Esophagus muscularis mucosa (tissue), 4 donors: ENCODE data around the gene OR6K6. TPM values are rescaled to one million over a fixed set of nuclear protein-coding genes. Genes with fewer than 3 reads are reported as not detected.

Source experiments
- DNase-seq: peaks from one replicate; pipeline ENCODE4 v3.0.0-alpha.2; 2017; ENCODE audit errors: extremely low spot score
- H3K27ac ChIP-seq, 4 donors: fragments of 200-600 bp; sonication (generic); replicated peaks in 1 of 4; 1 replicate in 3 of 4; 2 replicates in 1 of 4; pipeline ENCODE4 v1.5.1; 2016 to 2019; ENCODE audit warnings: mild to moderate bottlenecking in 1 of 4
- H3K27me3 ChIP-seq, 4 donors: fragments of 200-600 bp; sonication (generic); one replicate each; pipeline versions ENCODE4 v1.5.1 to v1.6.0; 2016 to 2019
- H3K36me3 ChIP-seq, 4 donors: fragments of 200-600 bp; sonication (generic); one replicate each; pipeline ENCODE4 v1.5.1; 2016 to 2019
- H3K4me1 ChIP-seq, 4 donors: fragments of 200-600 bp; sonication (generic); one replicate each; pipeline ENCODE4 v1.5.1; 2016 to 2019
- H3K4me3 ChIP-seq, 4 donors: fragments of 200-600 bp; sonication (generic); 1 replicate in 2 of 4; 2 replicates in 2 of 4; pipeline ENCODE4 v1.5.1; 2016 to 2019; ENCODE audit warnings: mild to moderate bottlenecking in 4 of 4, moderate library complexity in 1 of 4
- H3K9me3 ChIP-seq, 4 donors: fragments of 200-600 bp; sonication (generic); 1 replicate in 3 of 4; 2 replicates in 1 of 4; pipeline ENCODE4 v1.5.1; 2016 to 2019
- EP300 ChIP-seq: sonication (generic); formaldehyde crosslinking; IDR thresholded peaks from one replicate; pipeline ENCODE4 v1.6.1; 2017; ENCODE audit warnings: antibody characterized with exemption
- POLR2A ChIP-seq: fragments of 450-650 bp; IDR thresholded peaks from one replicate; pipeline ENCODE4 v1.6.1; 2017; ENCODE audit warnings: antibody characterized with exemption, moderate library complexity, mild to moderate bottlenecking, low read depth
- POLR2AphosphoS5 ChIP-seq, 2 donors: sonication (generic); formaldehyde crosslinking; IDR thresholded peaks; one replicate each; pipeline ENCODE4 v1.6.1; 2017; ENCODE audit warnings: antibody characterized with exemption in 2 of 2
- WGBS: methylation state at CpG from one replicate; pipeline ENCODE4 v1.1.5; 2018; 5-methylcytosine and 5-hydroxymethylcytosine counted together
- intact Hi-C: fragments of 100-400 bp; cut with DNase I; formaldehyde crosslinking; loops from one replicate; pipeline ENCODE4 v1.15.1; 2023
- total RNA-seq, 4 donors: library from RNA; depleted of rRNA; stranded (reverse); fragments of >200 nt; gene quantifications; one replicate each; pipeline versions ENCODE4 v1.1.0 to v1.2.1, GENCODE V29; 2016
- TF ChIP-seq, protein P1 (sequence below), 3 experiments: fragments of 200-600 bp in 2 of 3; fragments of 450-650 bp in 1 of 3; sonication (generic) in 2 of 3; IDR thresholded peaks; one replicate each; pipeline ENCODE4 v1.5.1; 2017 to 2019; ENCODE audit warnings: antibody characterized with exemption in 3 of 3, mild to moderate bottlenecking in 2 of 3, moderate library complexity in 1 of 3

The OR6K6 gene
- total RNA-seq, 4 donors from 2014 or later: not detected

DNA sequence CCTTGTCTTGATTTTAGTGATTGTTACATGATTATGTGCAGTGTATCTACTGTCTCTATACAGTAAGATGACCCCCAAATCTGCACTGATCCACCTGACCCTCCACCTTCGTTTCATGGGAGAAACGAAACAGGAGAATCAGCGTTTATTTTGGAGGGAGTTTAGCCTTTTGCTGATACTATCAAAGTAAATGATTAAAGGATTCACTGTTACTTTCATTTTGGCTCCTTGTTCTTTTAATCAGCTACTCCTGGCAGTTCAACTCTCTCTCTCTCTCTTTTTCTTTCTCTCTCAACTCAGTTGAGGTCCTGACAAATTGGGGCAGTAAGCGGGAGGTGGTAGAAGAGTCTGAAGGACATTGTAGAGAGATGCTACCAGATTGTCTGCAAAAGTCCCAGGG is 24.1 kb upstream of the OR6K6 start:
- intact Hi-C loops: no loop called here
- Histone ChIP-seq H3K4me1 (no peaks in the 10 kb centered on the region), H3K9me3 (no peaks in the 10 kb centered on the region), H3K27me3 (no peaks in the 10 kb centered on the region), H3K36me3 (no peaks in the 10 kb centered on the region), H3K4me3 (no peak overlapping the region), H3K27ac (no peak overlapping the region)
- WGBS: 75% methylated on average over 4 of the region's 4 CpGs
- no peak for DNase-seq
- TF ChIP-seq, protein P1, sequence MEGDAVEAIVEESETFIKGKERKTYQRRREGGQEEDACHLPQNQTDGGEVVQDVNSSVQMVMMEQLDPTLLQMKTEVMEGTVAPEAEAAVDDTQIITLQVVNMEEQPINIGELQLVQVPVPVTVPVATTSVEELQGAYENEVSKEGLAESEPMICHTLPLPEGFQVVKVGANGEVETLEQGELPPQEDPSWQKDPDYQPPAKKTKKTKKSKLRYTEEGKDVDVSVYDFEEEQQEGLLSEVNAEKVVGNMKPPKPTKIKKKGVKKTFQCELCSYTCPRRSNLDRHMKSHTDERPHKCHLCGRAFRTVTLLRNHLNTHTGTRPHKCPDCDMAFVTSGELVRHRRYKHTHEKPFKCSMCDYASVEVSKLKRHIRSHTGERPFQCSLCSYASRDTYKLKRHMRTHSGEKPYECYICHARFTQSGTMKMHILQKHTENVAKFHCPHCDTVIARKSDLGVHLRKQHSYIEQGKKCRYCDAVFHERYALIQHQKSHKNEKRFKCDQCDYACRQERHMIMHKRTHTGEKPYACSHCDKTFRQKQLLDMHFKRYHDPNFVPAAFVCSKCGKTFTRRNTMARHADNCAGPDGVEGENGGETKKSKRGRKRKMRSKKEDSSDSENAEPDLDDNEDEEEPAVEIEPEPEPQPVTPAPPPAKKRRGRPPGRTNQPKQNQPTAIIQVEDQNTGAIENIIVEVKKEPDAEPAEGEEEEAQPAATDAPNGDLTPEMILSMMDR (IDR thresholded peaks at IDR 0.05): no peak
- no peak for TF ChIP-seq EP300
- no peak for TF ChIP-seq POLR2A
- TF ChIP-seq POLR2AphosphoS5 (IDR thresholded peaks at IDR 0.05): no peak

- Histone ChIP-seq H3K4me3 (no peak overlapping the region), H3K27ac (no peak overlapping the region), H3K27me3 (no peaks in the 10 kb centered on the region), H3K4me1 (no peaks in the 10 kb centered on the region), H3K36me3 (no peaks in the 10 kb centered on the region), H3K9me3 (no peaks in the 10 kb centered on the region)
- intact Hi-C loops: no loop called here
- WGBS: 89% methylated on average over 4 of the region's 4 CpGs
- TF ChIP-seq, protein P1 (IDR thresholded peaks at IDR 0.05): no peak
- no peak for TF ChIP-seq POLR2A
- no peak for TF ChIP-seq EP300
- no peak for TF ChIP-seq POLR2AphosphoS5 (IDR thresholded peaks at IDR 0.05)
- DNase-seq: no peak
These were observed 22.8 kb upstream of the OR6K6 start for GRCh38 chr1:158731707-158732106.

- TF ChIP-seq POLR2A: no peak
- no peak for TF ChIP-seq POLR2AphosphoS5 (IDR thresholded peaks at IDR 0.05)
- no peak for TF ChIP-seq EP300
- TF ChIP-seq, protein P1 (IDR thresholded peaks at IDR 0.05): no peak
- H3K27me3 ChIP-seq: no peaks in the 10 kb centered on the region
- intact Hi-C loops: no loop called here
These were observed 22.0 kb upstream of the OR6K6 start for GRCh38 chr1:158732524-158732923.

DNA sequence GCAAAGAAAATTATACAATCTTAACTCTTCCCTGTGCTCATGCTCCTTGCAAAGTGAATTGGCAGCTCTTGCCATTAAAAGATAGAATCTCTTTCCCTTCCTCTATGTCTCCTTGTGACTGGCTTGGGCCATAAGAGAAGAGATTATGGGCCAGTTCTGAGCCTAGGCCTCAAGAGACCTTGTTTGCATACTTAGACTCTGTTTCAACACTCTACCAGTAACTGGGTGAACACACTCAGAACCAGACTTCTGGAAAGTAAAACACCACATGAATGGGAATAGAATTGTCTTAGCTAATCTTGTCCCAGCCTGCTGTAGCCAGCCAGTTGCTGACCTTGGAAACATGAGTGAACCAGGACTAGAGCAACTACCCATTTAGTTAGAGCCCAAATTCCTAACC is 18.7 kb upstream of the OR6K6 start:
- no peak overlapping the region for H3K4me3 ChIP-seq
- TF ChIP-seq EP300 (no peak), POLR2AphosphoS5 (IDR thresholded peaks at IDR 0.05) (no peak), POLR2A (no peak)
- TF ChIP-seq, protein P1 (IDR thresholded peaks at IDR 0.05): no peak
- no peaks in the 10 kb centered on the region for H3K27me3 ChIP-seq

More at GRCh38 chr1:158732524-158732923, 22.0 kb upstream of the OR6K6 start:
- Histone ChIP-seq H3K36me3 (no peaks in the 10 kb centered on the region), H3K4me1 (no peaks in the 10 kb centered on the region), H3K4me3 (no peak overlapping the region), H3K27ac (no peak overlapping the region), H3K9me3 (no peaks in the 10 kb centered on the region)
- DNase-seq: no peak
- 79% methylated on average over 2 of the region's 2 CpGs for WGBS

GRCh38 chr1:158752155-158752712 is 2.3 kb upstream of the OR6K6 start:
- Histone ChIP-seq H3K4me3 (no peak overlapping the region), H3K4me1 (no peaks in the 10 kb centered on the region), H3K27ac (no peak overlapping the region), H3K9me3 (no peaks in the 10 kb centered on the region), H3K36me3 (no peaks in the 10 kb centered on the region), H3K27me3 (no peaks in the 10 kb centered on the region)
- intact Hi-C loops: no loop called here
- WGBS: 76% methylated on average over 4 of the region's 9 CpGs
- TF ChIP-seq POLR2A (no peak), POLR2AphosphoS5 (IDR thresholded peaks at IDR 0.05) (no peak), EP300 (no peak)
- TF ChIP-seq, protein P1 (IDR thresholded peaks at IDR 0.05): no peak
- DNase-seq: no peak

More for the DNA sequence above, 18.7 kb upstream of the OR6K6 start:
- intact Hi-C loops: no loop called here
- no peak overlapping the region for H3K27ac ChIP-seq
- no peaks in the 10 kb centered on the region for H3K4me1 ChIP-seq
- no peaks in the 10 kb centered on the region for H3K9me3 ChIP-seq
- no peaks in the 10 kb centered on the region for H3K36me3 ChIP-seq
- no peak for DNase-seq
